Measurements from ENCODE around the gene DICER1. TPM values are rescaled to one million over a fixed set of nuclear protein-coding genes. Genes with fewer than 3 reads are reported as not detected.

Gene DICER1
- total and polyA plus RNA-seq, 2 donors (not counting 1 experiment from before 2014, with no cell fraction given) = 15.4 to 90.4 TPM

- Histone ChIP-seq H3K36me3 (replicated peaks in 1 of 2; ENCODE audit: control extremely low read depth in 1 of 2, control insufficient read depth in 1 of 2, extremely low read depth in 1 of 2, insufficient read depth in 2 of 2, low read length in 1 of 2) (no peaks in the 10 kb centered on the region), H3K4me3 (ENCODE audit: control extremely low read depth in 1 of 5, extremely low read depth in 1 of 5, insufficient read depth in 1 of 5, low read depth in 2 of 5, low read length in 4 of 5) (no peak overlapping the region), H3K4me1 (ENCODE audit: control insufficient read depth in 2 of 2, insufficient read depth in 2 of 2, low read length in 2 of 2) (no peaks in the 10 kb centered on the region), H2AFZ (ENCODE audit: insufficient read depth, low read depth, low read length, poor library complexity, severe bottlenecking) (no peak overlapping the region), H3K27ac (ENCODE audit: low read length in 2 of 2) (no peak overlapping the region), H3K4me2 (replicated peaks; ENCODE audit: low read depth, low read length, poor library complexity, severe bottlenecking) (no peak overlapping the region), H3K9me3 (ENCODE audit: control extremely low read depth in 1 of 3, control insufficient read depth in 2 of 3, insufficient read depth in 1 of 3, low read length in 2 of 3) (peaks cover 0 to 7% (median 0%) of the 10 kb centered on the region in 3 donors), H3K79me2 (ENCODE audit: control insufficient read depth, insufficient read depth, low read length) (no peaks in the 10 kb centered on the region), H3K9ac (ENCODE audit: low read length) (no peak overlapping the region), H3K27me3 (replicated peaks in 1 of 4; ENCODE audit: control extremely low read depth in 1 of 4, control insufficient read depth in 3 of 4, insufficient read depth in 4 of 4, low read length in 3 of 4) (peaks cover 0 to 4% (median 0%) of the 10 kb centered on the region in 4 experiments), H4K20me1 (ENCODE audit: control insufficient read depth, insufficient read depth, low read length, poor library complexity, severe bottlenecking) (no peaks in the 10 kb centered on the region)
- ATAC-seq (ENCODE audit: low read depth) (no peak), DNase-seq (no peak)
- POLR2A ChIA-PET = no interaction called here
- WGBS (ENCODE audit: insufficient coverage) = 88% methylated on average over 4 of the region's 8 CpGs
- no peak overlapping the region for H3K27ac Mint-ChIP-seq
- no peak overlapping the region for H3K4me3 Mint-ChIP-seq
- intact Hi-C loops (cut with micrococcal nuclease) = no loop called here
- CTCF ChIA-PET = no interaction called here
- peaks cover 28% of the 10 kb centered on the region for H3K27me3 Mint-ChIP-seq
- H3K9me3 Mint-ChIP-seq (ENCODE audit: insufficient read depth) = no peaks in the 10 kb centered on the region
- H3K4me1 Mint-ChIP-seq = no peaks in the 10 kb centered on the region
- TF ChIP-seq CTCF (IDR thresholded peaks at IDR 0.05) (no peak), EZH2 (IDR thresholded peaks at IDR 0.05; ENCODE audit: borderline replicate concordance, insufficient read depth, low read depth, low read length, poor library complexity, severe bottlenecking) (no peak)
These were observed 84.9 kb downstream of the DICER1 start for GRCh38 chr14:95072310-95072905.

GRCh38 chr14:95071649-95072280, 85.6 kb downstream of the DICER1 start:
- intact Hi-C loops (cut with micrococcal nuclease) = no loop called here
- Mint-ChIP-seq H3K4me1 (no peaks in the 10 kb centered on the region), H3K4me3 (no peak overlapping the region), H3K27ac (no peak overlapping the region), H3K27me3 (peaks cover 28% of the 10 kb centered on the region), H3K9me3 (ENCODE audit: insufficient read depth) (no peaks in the 10 kb centered on the region)
- H3K4me3 ChIP-seq (ENCODE audit: control extremely low read depth in 1 of 5, extremely low read depth in 1 of 5, insufficient read depth in 1 of 5, low read depth in 2 of 5, low read length in 4 of 5) = no peak overlapping the region
- no peak overlapping the region for H3K27ac ChIP-seq (ENCODE audit: low read length in 2 of 2)
- 95% methylated on average over 13 of the region's 19 CpGs for WGBS (ENCODE audit: insufficient coverage)
- ChIA-PET CTCF (no interaction called here), POLR2A (no interaction called here)
- H3K4me2 ChIP-seq (replicated peaks; ENCODE audit: low read depth, low read length, poor library complexity, severe bottlenecking) = no peak overlapping the region
- peaks cover 0 to 4% (median 0%) of the 10 kb centered on the region in 4 experiments for H3K27me3 ChIP-seq (replicated peaks in 1 of 4; ENCODE audit: control extremely low read depth in 1 of 4, control insufficient read depth in 3 of 4, insufficient read depth in 4 of 4, low read length in 3 of 4)
- no peak for TF ChIP-seq EZH2 (IDR thresholded peaks at IDR 0.05; ENCODE audit: borderline replicate concordance, insufficient read depth, low read depth, low read length, poor library complexity, severe bottlenecking)
- no peak for TF ChIP-seq CTCF (IDR thresholded peaks at IDR 0.05)
- H4K20me1 ChIP-seq (ENCODE audit: control insufficient read depth, insufficient read depth, low read length, poor library complexity, severe bottlenecking) = no peaks in the 10 kb centered on the region
- no peaks in the 10 kb centered on the region for H3K79me2 ChIP-seq (ENCODE audit: control insufficient read depth, insufficient read depth, low read length)
- H3K9ac ChIP-seq (ENCODE audit: low read length) = no peak overlapping the region
- no peak for DNase-seq
- no peaks in the 10 kb centered on the region for H3K4me1 ChIP-seq (ENCODE audit: control insufficient read depth in 2 of 2, insufficient read depth in 2 of 2, low read length in 2 of 2)
- no peak for ATAC-seq (ENCODE audit: low read depth)
- H3K9me3 ChIP-seq (ENCODE audit: control extremely low read depth in 1 of 3, control insufficient read depth in 2 of 3, insufficient read depth in 1 of 3, low read length in 2 of 3) = peaks cover 0 to under 1% (median 0%) of the 10 kb centered on the region in 3 donors
- H2AFZ ChIP-seq (ENCODE audit: insufficient read depth, low read depth, low read length, poor library complexity, severe bottlenecking) = no peak overlapping the region
- no peaks in the 10 kb centered on the region for H3K36me3 ChIP-seq (replicated peaks in 1 of 2; ENCODE audit: control extremely low read depth in 1 of 2, control insufficient read depth in 1 of 2, extremely low read depth in 1 of 2, insufficient read depth in 2 of 2, low read length in 1 of 2)

All from B cell (primary cell).